ENCODE results near the gene LAMB4.

LAMB4 gene

GRCh38 chr7:108008827-108009226 is 121.3 kb downstream of the LAMB4 start:
- DNase-seq: no peak

GRCh38 chr7:108008240-108008639 is 121.9 kb downstream of the LAMB4 start:
- no peak for DNase-seq

GRCh38 chr7:108007762-108008161 is 122.4 kb downstream of the LAMB4 start:
- DNase-seq: no peak

GRCh38 chr7:108007261-108007660 is 122.9 kb downstream of the LAMB4 start:
- DNase-seq: no peak

- no peak for DNase-seq
Observed at GRCh38 chr7:108004220-108005142, 125.7 kb downstream of the LAMB4 start.

- no peak for DNase-seq
Observed at GRCh38 chr7:108003599-108003935, 126.6 kb downstream of the LAMB4 start.

GRCh38 chr7:108002726-108003598 is 127.2 kb downstream of the LAMB4 start, which contains the start of gene LAMB1:
TSS of gene LAMB1 (minus strand) at chr7:108003161. CDS start at chr7:108002885, 276 bp downstream.
- peak; percentile 44 to 46 for DNase-seq

- DNase-seq: peak in 1 of 2 experiments; percentile 33
Observed at GRCh38 chr7:108001764-108002725, 128.1 kb downstream of the LAMB4 start.

- peak in 1 of 2 experiments; percentile 25 for DNase-seq
Observed at GRCh38 chr7:108000875-108001763, 129.0 kb downstream of the LAMB4 start.

GRCh38 chr7:107999779-108000560 is 130.2 kb downstream of the LAMB4 start:
- DNase-seq: no peak

- no peak for DNase-seq
Observed at GRCh38 chr7:107998660-107999480, 131.3 kb downstream of the LAMB4 start.

- no peak for DNase-seq
Observed at GRCh38 chr7:107998150-107998549, 132.0 kb downstream of the LAMB4 start.

- DNase-seq: no peak
Observed at GRCh38 chr7:107996072-107996882, 133.9 kb downstream of the LAMB4 start.

GRCh38 chr7:107995184-107996071 is 134.7 kb downstream of the LAMB4 start:
- no peak for DNase-seq

GRCh38 chr7:107994421-107995030 is 135.6 kb downstream of the LAMB4 start:
- DNase-seq: no peak

GRCh38 chr7:107993891-107994291 is 136.3 kb downstream of the LAMB4 start:
- no peak for DNase-seq

Measured in activated T-cell treated with anti-CD3 and anti-CD28 coated beads, Interleukin-2, amount 50 U/mL, for 48 hours (primary cell).